A549 treated with GW870086 at 1 μM for 4 hours (cell line): ENCODE measurements around the gene ADH1B. TPM values are rescaled to one million over a fixed set of nuclear protein-coding genes. Genes with fewer than 3 reads are reported as not detected.

Source experiments
- total RNA-seq: library from RNA; stranded (reverse); fragments of 200-300 nt; extraction: Qiagen RNA extraction; gene quantifications from 5 replicates; pipeline ENCODE4 v1.2.3, GENCODE V29; 2022; ENCODE audit warnings: low read depth

ADH1B gene
- not detected in 5 replicates for total RNA-seq

DNA sequence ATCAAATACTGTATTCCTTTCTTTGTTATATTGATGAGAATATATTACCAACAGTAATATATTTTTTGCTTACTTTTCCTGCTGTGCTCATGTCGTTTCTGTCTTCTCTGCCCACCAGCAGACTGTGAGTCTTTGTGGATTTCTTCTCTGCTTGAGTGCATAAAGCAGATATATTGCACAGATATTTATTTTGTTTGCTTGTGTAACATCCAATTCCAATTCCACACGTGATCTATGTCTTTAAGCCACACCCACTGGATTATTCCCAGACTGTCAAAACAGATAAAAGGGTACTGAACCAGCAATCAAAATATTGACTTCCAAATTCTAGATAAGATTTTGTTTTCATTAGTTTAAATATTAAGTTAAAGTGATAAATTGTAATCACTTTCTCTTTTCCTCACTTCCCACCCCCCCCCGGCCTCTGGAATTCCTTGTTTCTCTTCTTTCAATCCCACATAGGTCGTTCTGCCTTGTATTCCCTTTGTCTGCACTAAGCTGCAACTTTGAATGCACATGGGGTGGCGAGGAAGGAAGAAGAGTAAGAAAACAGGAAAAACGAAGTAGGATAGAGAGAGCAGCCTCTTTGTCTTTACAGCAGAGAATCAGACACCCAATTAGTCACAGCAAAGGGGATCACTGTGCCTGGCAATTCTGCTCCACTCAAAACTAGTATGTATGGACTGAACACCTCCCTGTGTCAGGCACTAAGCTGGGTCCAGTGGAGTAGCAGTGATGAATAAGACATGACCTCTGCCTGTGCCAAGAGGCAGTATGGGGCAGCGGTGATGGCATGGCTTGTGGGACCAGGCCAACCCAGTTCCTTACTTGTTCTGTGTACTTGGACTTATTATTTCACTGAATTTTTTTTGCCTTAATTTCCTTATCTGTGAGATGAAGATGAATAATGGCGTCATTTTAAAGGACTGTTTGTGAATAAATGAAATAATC is at the start of gene ADH1B:
Gene ADH1B, minus strand, starts transcription at position 161 of the 951 bp plus-strand sequence. Its CDS starts 70 bp downstream, at position 91.

DNA sequence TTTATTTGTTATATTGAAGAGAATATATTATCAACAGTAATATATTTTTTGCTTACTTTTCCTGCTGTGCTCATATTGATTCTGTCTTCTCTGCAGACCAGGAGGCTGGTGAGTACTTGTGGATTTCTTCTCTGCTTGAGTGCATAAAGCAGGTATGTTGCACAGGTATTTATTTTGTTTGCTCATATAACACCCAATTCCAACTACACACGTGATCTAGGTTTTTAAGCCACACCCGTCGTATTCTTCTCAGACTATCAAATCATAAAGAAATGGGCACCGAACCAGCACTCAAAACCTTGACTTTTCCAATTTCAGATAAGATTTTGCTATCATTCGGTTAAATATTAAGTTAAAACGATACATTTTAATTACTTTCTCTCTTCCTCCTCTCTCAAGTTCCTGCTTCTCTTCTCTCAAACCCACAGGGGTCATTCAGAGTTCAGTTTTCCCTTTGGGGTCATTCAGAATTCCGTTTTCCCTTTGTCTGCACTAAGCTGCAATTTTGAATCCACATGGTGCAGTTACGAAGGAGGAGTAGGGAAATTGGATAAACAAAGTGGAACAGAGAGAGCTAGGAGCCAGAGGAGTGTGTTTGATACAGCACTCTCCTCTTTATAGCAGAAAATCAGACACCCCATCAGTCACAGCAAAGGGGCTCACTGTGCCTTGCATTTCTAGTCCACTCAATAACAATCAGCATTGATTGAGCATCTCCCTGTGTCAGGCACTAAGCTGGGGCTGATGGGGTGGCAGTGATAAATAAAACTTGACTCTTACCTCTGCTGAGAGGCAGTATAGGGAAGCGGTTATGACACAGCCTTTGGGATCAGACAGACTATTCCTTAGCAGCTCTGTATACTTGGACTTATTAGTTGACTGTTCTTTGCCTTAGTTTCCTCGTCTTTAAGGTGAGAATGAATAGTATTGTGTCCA is 31.7 kb upstream of the ADH1B start, which contains the start of gene ADH1C:
Gene ADH1C, minus strand, starts transcription at position 145 of the 936 bp plus-strand sequence. Its CDS starts 71 bp downstream, at position 74.

DNA sequence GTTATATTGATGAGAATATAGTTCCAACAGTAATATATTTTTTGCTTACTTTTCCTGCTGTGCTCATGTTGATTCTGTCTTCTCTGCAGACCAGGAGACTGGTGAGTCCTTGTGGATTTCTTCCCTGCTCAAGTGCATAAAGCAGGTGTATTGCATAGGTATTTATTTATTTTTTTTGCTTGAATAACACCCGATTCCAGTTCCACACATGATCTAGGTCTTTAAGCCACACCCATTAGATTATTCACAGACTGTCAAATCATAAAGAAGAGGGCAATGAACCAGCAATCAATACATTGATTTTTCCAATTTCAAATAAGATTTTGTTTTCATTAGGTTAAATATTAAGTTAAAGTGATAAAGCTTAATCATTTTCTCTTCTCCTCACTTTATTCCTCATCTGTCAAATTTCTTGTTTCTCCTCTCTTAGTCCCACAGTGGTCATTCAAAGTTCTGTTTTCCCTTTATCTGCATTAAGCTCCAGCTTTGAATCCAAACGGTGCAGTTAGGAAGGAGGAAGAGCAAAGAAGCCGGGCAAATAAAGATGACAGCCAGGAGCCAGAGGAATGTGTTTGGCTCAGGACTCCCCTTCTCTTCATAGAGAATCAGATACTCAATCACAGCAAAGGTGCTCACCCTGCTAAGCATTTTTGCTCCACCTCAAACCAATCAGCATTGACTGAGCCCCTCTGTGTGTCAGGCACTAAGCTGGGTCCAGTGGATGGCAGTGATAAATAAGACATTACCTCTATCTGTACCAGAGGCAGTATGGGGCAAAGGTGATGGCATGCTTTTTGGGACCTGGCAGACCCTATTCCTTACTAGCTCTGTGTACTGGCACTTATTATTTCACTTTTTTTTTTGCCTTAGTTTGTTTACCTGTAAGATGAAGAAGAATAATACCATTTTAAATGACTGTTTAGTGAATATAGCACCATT is 30.1 kb downstream of the ADH1B start, which contains the start of gene ADH1A:
Gene ADH1A, minus strand, starts transcription at position 138 of the 939 bp plus-strand sequence. Its CDS starts 71 bp downstream, at position 67.

Other genes with a start within 250 kb of the ADH1B start
- 105 to 137 TPM (median 106 TPM) in 5 replicates for gene ADH5, start 232.6 kb downstream of the ADH1B start, total RNA-seq
- gene ADH4, start 177.1 kb downstream of the ADH1B start, total RNA-seq: not detected in 5 replicates
- 0.05 to 0.07 TPM in 2 of 5 replicates, not detected in the others for gene ADH6, start 102.2 kb downstream of the ADH1B start, total RNA-seq
- gene ADH1A, start 30.4 kb downstream of the ADH1B start, total RNA-seq: not detected in 5 replicates
- not detected in 5 replicates for gene ADH1C, start 31.3 kb upstream of the ADH1B start, total RNA-seq
- not detected in 5 replicates for gene ADH7, start 113.9 kb upstream of the ADH1B start, total RNA-seq
- not detected in 5 replicates for gene C4orf17, start 189.6 kb upstream of the ADH1B start, total RNA-seq
- gene TRMT10A, start 242.6 kb upstream of the ADH1B start, total RNA-seq: 2.9 to 4.5 TPM (median 3.5 TPM) in 5 replicates